Spleen (tissue), 7 donors: ENCODE results near the gene MYO5A.

Experiments
- POLR2A ChIP-seq, 3 donors: fragments of 450-650 bp; IDR thresholded peaks; one replicate each; pipeline ENCODE4 v1.5.1; 2017; ENCODE audit warnings: antibody characterized with exemption in 3 of 3, mild to moderate bottlenecking in 1 of 3
- POLR2AphosphoS5 ChIP-seq, 3 donors: sonication (generic); formaldehyde crosslinking; IDR thresholded peaks; one replicate each; pipeline ENCODE4 v1.5.1; 2017; ENCODE audit warnings: antibody characterized with exemption in 3 of 3
- TF ChIP-seq, protein P1 (sequence below), 11 experiments: fragments of 200-600 bp in 7 of 11; fragments of 450-650 bp in 4 of 11; sonication (generic) in 4 of 11; IDR thresholded peaks in 8 of 11; conservative IDR thresholded peaks in 3 of 11; 1 replicate in 7 of 11; 2 replicates in 4 of 11; pipeline versions ENCODE4 v1.4.0 to v1.8.0; 2016 to 2021; ENCODE audit warnings: antibody characterized with exemption in 11 of 11, inconsistent platforms in 4 of 11, mild to moderate bottlenecking in 1 of 11
- donor health status: DM: no; HTN: no; CAD: no; lungs with moderate emphysema.
- donor health status: DM: no; HTN: no; CAD: no.
- donor health status: DM: no; HTN: no; CAD: no.

DNA sequence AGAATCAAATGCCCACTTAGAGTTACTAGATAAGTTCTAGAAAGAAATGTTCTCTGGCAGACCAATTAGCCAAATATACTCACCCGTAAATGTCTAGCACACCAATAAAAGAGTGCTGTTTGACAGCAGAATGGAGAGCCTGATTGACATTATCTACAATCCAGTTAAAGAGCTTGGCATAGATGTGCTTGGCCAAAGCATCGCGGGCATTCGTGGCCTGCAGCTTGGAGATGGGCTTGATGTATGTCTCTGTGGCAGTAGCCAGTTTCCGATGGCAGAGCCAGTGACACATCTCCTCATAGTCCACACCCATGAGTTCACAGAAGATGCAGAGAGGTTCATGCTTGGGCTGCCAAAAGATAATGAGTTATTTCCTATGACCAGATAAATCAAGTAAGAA lies 131.6 kb downstream of the MYO5A start:
- TF ChIP-seq POLR2A (IDR thresholded peaks at IDR 0.05) (no peak), POLR2AphosphoS5 (IDR thresholded peaks at IDR 0.05) (no peak)
- TF ChIP-seq, protein P1, sequence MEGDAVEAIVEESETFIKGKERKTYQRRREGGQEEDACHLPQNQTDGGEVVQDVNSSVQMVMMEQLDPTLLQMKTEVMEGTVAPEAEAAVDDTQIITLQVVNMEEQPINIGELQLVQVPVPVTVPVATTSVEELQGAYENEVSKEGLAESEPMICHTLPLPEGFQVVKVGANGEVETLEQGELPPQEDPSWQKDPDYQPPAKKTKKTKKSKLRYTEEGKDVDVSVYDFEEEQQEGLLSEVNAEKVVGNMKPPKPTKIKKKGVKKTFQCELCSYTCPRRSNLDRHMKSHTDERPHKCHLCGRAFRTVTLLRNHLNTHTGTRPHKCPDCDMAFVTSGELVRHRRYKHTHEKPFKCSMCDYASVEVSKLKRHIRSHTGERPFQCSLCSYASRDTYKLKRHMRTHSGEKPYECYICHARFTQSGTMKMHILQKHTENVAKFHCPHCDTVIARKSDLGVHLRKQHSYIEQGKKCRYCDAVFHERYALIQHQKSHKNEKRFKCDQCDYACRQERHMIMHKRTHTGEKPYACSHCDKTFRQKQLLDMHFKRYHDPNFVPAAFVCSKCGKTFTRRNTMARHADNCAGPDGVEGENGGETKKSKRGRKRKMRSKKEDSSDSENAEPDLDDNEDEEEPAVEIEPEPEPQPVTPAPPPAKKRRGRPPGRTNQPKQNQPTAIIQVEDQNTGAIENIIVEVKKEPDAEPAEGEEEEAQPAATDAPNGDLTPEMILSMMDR (IDR thresholded peaks at IDR 0.05 in 8 of 11, conservative IDR thresholded peaks at IDR 0.05 in 3 of 11): no peak
